HG02938 (cell line): ENCODE data around the gene ANXA4.

ENCODE experiments used
- ATAC-seq: cut with Tn5 transposase; IDR thresholded peaks from one replicate; pipeline ENCODE4 v1.9.1; 2021; ENCODE audit warnings: mild to moderate bottlenecking, moderate library complexity; ENCODE audit not compliant: unreplicated experiment

Gene ANXA4

GRCh38 chr2:69776886-69777785 is 35.2 kb downstream of the ANXA4 start:
- no peak for ATAC-seq

- no peak for ATAC-seq
These were observed 35.8 kb downstream of the ANXA4 start for GRCh38 chr2:69777786-69778105.

DNA sequence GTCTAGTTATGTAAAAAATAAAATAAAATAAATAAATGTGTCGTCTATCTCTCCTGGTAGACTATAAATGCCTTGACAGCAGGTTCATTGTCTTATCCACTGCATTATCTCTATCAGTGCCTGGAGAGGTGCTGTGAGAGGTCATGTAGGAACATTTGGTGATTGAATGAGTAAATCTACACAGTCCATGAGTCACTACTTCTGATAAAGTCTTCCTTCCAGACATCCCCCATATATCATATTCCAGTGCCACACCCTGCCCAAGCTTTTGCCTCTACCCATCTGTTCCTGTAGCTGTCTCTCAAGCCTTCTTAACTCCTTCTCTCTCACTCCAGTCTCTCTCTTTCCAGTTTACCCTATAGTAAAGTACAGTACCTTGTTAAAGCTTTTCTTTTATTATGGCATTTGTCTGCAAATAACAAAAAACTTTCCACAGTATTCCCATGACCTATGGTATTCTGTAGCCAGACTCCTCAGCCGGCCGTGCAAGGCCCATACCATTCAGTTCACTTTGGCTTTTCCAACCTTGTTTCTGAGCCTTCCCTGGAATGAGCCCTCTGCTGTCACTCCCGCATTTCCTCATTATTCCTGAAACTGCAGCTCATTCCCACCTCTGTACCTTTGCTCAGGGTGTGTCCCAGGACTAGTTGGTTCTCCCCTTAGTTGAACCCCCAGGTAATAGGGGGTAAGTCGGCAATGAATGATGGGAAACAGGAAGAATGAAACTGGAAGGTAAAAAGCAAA is 37.5 kb downstream of the ANXA4 start:
- no peak for ATAC-seq

- no peak for ATAC-seq
These were observed 39.0 kb downstream of the ANXA4 start for GRCh38 chr2:69780921-69781320.

GRCh38 chr2:69781321-69782248 is 39.7 kb downstream of the ANXA4 start:
- ATAC-seq = no peak

- ATAC-seq = no peak
These were observed 42.3 kb downstream of the ANXA4 start for GRCh38 chr2:69784228-69784627.

- no peak for ATAC-seq
These were observed 43.4 kb downstream of the ANXA4 start for GRCh38 chr2:69785358-69785757.

DNA sequence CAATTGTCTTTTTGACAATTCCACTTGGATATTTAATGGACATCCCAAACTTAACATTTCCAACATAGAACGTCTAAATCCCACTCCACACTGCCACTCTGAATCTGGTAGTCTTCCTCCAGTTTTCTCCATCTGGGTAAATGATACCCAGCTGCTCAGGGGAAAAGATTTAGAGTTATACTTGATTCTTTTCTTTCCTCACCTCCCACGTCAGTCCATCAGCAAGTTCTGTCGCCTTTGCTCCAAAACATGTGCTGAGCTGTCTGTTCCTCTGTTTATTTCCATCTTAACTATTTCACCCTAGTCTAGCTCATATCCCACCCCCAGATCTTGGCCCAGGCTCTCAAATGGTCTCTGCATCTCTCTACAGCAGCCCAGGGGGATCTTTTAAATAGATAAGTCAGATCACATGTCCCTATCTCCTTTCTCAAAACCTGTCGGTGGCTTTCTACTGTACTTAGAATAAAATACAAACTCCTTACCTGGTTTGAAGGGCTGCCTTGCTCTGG is 44.2 kb downstream of the ANXA4 start:
- ATAC-seq = no peak

DNA sequence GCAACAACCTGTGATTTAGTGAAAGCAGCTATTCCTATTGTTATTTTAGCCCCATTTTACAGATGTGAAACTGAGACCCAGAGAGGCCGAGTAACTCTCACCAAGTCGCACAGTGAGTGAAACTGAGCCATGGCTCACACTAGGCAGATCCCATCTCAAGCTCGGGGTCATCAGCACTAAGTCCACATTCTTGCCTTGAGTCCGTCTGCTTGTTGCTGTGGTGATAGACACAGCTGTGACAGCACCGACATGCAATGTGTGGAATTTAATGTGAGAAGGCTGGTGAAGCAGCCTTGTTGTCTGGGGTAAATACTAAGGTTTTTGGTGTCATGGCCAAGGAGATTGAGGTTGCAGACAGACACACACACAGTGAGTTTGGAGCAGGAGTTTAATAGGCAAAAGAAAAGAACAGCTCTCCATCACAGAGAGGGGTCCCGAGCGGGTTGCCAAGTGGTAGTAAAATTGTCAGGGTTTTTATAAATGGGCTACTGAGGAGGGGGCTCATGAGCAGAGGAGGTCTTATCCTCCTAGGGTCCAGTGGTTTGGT is 47.3 kb downstream of the ANXA4 start:
- ATAC-seq = peak; percentile 58

GRCh38 chr2:69789772-69790600 is 48.1 kb downstream of the ANXA4 start:
- peak; percentile 52 for ATAC-seq

DNA sequence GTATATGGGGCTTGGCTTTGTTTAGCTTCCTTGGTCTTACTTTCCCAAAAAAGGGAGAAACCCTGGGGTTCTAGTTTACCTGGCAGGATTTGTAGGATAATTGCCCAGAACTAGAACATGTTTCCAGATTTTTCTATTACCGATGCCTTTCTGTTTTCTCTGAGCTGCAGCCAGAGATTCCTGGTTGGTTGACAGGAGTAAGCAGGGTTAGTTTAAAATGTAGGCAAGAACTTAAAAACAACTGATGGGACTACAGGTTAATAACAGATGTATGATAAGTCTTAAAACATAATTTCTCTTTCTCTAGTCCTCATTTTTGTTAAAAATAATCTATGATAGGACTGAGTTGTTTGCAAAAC is 48.6 kb downstream of the ANXA4 start:
- ATAC-seq = no peak

DNA sequence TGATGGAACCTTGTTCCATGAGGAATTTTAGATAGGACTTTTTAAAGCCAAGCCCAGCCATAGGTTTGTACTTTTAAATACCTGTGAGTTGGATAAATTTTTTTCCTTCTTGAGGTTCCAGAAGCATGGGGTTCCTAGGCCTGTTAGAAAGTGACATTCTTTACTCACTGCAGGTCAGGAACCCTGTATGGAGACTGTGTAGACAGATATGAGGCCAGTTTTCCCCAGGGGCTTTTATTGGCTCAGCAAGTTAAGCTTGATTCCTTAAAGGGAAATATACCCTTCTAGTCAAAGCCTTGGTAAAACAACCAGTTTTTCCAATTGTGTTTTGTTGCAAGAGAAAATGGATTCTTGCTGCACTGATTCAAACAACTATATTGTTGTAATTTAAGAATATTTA is 49.1 kb downstream of the ANXA4 start:
- ATAC-seq = no peak

- no peak for ATAC-seq
These were observed 54.2 kb downstream of the ANXA4 start for GRCh38 chr2:69796174-69796573.

DNA sequence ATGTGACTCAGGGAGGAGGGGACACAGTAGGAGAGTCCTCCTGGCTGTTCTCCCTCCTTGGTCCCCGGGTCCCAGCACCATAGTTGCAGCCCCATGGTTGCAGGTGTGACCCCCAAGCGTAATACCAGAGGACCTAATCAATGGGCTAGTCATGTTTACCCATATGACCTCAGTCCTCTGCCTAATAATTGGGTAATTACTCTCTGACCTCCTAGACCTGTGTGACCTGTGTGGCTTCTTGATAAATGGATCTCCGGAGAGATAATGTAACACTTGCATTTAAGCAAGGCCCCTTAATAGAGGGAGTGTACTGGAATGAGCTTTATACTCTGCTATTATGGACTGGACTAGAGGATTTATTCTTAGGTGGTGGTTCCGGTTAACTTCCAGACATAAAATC is 55.3 kb downstream of the ANXA4 start:
- ATAC-seq = no peak

DNA sequence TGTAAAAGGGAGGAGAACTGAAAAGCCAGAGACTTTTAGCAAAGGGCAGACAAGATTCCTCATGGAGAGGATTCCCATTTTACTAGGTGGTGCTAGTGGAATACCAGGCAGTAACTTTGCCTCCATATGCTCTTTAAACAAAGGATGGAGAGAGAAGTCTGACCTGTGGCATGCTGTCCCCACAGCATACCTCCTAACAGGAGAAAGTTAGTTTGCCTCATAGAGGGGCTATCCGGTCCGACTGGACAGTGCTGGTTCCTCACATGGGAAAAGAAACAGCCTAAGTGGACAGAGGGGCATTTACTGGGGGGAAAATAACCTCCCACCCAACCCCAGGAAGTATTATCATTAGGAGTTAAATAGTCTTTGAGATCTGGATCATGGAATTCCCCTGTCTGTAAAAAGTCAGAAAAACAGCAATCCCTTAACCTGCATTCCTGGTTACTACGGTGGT is 55.9 kb downstream of the ANXA4 start:
- no peak for ATAC-seq

- no peak for ATAC-seq
These were observed 56.5 kb downstream of the ANXA4 start for GRCh38 chr2:69798290-69798908.

DNA sequence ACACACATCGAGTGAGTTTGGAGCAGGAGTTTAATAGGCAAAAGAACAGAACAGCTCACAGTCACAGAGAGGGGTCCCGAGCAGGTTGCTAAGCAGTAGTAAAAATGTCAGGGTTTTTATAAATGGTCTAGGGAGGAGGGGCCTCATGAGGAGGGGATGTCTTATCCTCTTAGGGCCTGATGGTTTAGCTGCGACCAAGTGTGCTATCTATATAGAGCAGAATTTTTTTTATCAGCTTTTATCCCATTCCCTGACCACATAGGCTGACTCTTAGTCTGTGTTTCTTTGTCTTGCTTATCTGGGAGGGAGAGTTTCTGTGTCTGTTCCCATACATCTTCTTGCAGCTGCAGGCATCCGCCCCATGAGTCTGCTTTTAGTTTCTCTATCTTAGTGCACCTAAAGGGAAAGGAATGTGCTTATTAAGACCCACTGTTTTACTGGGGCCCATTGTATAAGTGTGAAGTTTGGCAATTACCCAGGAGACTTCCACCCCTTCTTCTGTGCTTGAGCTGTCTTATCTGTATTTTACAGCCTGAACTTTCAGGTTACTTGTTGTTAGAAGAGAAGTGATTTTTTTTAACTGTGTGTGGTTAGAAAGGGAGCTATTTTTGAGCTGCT is 57.1 kb downstream of the ANXA4 start:
- no peak for ATAC-seq

GRCh38 chr2:69801745-69802290 is 59.9 kb downstream of the ANXA4 start:
- ATAC-seq = no peak
